Ramos (cell line): ENCODE data around the gene SUPT3H.

ENCODE experiments used
- in situ Hi-C: fragments of 300-500 bp; cut with MboI; formaldehyde crosslinking; loops from one replicate; pipeline ENCODE4 v1.14.3; 2022; ENCODE audit warnings: low sequenced_read_pairs; ENCODE audit not compliant: unreplicated experiment

Gene SUPT3H

DNA sequence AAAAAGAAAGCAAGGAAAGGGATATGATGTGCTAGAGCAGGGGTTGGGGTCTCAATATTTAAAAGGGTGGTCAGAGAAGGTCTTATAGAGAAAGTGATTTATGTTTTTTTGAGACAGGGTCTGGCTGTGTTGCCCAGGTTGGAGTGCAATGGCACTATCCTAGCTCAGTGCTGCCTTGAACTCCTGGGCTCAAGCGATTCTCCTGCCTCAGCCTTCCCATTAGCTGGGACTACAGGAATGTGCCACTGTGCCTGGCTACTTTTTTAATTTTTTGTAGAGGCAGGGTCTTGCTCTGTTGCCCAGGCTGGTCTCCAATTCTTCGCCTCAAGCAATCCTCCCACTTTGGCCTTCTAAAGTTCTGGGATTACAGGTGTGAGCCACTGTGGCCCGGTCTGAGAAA, 557.0 kb downstream of the SUPT3H start:
- in situ Hi-C loops = no loop called here

DNA sequence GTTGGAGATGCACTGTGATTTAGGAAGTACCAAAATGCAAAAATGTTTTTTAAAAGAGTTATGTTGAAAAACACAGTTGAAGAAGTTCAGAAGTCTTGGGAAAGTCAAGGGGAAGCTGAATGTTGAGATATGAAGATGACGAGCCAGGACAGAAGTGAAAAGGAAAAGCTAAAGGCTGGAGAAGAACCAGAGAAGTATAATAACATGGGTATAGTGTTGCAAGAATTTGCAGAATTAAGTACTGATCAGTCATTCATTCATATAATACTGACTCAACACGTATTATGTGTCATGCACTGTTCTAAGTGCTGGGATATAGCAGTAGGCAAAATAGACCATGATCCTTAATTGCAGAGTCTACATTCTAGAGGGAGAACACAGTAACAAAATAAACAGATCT, 557.4 kb downstream of the SUPT3H start:
- in situ Hi-C loops = no loop called here

DNA sequence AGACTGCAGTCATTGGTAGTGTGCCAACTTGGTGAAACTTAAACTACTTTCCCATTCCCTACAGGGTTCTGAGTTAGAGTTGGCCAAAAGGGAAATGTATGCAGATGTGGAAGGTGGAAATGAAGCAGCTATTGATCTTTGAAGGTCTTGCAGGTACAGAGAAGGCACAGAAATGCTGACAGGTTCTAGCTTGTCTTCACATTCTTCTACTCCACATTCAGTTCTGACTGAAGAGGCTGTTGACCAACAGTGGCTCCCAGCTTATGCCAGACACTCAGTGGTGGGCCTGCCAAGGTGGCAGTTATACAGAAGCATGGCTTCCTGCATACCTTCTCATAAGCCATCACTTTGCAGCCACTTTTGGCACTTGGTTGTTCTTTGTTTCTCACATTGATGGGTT, 566.3 kb downstream of the SUPT3H start:
- in situ Hi-C loops = no loop called here

DNA sequence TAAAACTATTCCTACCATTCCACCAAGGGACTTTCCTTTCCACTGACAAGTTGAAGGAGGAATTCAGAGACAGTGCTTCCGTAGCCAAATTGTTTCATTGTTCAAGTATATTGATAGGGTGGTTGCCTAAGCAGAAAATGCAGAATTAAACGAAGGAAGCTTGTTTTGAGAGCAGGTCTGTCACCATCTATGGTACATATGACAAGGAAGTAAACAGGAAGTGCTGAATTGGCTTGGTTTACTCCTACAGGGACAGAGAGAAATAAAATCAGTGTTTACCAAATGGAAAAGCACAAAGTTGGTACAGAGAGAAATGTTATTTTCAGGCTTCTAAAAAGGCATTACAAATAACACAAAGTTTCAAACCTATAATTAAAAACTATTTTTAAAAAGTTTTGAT, 568.5 kb downstream of the SUPT3H start:
- in situ Hi-C loops = no loop called here

DNA sequence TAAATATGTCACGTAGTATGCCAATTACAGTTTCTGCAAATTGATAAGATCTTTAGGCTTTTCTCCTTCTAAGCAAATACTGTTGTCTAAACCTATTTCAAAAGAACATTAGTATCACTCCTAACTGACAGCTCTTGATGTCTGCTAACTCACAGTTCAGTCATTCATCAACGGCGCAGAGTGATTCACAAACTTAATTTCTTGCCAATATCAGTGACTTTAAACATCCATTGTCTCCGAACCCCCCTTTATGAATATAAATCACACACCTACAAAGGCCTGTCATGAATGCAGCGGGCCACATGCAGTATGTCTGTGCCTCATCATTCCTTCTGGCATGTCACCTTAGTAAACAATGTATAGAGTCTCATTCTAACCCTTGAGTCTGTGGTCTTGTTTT, 569.6 kb downstream of the SUPT3H start:
- in situ Hi-C loops = no loop called here

DNA sequence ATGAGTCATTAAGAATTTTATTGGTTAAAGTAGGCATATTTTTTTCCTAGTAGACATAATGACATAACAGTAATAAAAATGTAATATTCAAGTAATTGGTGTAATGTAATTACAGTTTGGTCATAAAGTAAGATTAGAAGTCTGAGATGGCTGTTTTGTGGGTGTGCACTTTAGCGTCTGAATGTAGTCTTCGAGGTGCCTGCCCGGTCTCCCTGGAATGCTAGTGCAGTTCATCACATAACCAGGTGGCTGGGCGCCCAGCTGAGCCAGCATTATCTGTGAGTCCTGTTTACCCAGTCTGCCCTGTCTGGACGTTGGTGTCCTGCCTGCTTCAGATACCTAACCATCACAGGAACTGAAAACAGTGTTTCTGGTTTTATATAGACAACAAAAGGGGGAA, 571.1 kb downstream of the SUPT3H start:
- in situ Hi-C loops = no loop called here

DNA sequence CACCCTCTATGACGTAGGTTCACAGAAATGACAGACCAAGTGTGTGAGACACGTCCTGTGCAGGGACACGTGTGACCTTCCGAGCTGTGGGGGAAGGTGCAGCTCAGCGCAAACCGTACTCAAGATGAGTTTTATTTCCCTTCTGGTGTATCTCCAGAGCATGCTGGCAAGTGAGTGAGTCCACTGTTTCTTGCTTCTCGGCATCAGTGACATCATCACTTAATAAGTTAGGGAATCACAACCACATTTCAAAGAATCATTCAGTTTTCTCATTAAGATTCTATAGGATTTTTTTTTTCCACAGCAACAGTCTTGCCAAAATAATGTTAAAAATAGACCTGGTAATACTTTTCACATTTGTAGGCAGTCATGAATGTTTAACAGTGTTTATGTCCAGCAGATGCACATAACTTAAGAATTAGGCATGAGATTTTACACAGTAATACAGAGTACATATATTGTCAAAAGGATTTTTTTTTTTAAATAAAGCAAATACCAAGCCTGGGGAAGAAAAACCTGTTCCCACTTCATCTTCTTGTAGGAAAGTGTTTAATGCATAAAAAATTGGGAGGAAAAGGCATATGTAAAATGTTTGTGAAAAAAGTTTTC, 572.4 kb downstream of the SUPT3H start:
- in situ Hi-C loops = no loop called here

DNA sequence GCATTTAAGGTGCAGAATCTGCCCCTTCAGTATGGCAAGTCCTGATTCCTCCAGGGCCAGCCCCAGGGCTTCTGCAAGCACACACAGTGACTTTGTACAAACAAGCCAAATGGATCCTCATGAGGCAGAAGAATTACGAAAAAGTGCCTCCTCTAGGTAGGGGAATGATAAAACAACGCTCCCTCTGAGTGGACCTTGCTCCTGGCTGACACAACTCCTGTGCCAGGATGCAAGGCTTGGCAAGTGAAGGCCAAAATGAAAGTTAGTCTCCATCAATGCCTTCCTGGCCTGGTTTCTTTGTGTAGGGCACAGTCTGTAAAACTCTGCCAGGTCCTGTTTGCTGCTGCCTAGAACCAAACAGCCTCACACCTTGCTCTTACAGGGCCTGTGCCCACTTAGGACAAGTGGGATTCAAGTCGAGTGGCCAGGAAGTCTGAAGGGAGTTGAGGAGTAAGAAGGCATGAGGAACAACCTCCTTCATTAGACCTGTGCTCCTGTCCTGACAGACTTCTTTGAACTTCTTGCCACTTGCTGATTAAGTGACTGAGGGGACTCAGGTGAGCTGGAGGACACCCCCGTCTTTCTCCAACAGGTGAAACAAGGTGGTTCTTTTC, 573.1 kb downstream of the SUPT3H start:
- in situ Hi-C loops = no loop called here

DNA sequence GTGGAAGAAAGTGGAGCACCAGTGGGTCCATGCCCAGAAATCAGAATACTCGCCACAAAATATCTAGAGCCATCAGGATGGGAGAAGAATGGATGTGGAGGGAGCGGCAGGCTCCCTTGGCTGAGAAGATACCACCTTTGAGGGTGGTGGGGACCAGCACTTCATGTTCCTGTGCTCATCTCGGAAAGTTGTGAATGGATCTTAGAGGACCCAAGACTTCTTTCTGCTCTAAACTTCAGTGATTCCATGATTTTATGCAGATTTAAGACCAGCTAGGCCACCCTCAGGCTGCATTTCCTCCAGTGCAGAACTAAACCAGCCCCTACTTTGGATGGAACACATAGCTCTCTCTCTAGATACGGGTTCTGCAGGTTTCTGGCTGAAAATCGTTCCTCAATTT, 573.7 kb downstream of the SUPT3H start:
- in situ Hi-C loops = no loop called here

DNA sequence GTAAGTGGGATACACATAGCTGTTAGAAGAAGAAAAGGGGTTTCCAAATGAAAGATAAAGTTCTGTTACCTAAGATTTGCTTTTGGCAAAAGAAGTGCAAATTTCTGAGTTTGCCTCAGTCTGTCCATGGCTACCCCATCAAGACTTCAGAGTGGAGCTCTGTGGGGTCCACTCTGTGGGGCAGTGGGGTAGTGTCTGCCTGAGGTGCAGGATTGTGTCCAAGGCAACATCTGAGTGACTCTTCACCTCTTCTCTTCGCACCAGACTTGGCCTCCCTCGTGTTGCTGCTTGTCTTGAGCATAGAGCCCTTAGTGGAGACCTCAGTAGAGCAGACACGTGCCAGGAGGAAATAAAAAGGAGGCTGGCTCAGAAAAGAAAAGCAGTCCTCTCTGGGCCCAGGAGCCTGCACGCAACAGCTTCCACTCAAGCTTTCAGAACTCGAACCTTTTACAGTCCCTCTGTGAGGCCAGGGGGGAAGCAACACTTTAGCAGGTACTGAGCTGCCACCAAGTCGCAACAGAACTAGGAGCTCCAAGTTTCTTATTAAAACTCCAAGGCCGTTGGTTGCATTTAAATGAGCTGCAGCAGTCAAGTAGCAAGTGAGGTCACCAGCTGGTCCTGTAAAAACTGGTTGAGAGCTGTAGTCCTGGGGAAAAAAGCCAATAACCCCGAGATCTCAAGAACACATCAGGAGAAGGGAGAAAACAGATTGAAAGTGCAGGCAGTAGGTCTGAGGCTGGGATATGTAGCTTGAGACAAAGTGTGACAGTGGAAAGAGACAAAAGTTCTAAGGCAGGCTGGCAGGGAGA, 576.7 kb downstream of the SUPT3H start:
- in situ Hi-C loops = no loop called here

DNA sequence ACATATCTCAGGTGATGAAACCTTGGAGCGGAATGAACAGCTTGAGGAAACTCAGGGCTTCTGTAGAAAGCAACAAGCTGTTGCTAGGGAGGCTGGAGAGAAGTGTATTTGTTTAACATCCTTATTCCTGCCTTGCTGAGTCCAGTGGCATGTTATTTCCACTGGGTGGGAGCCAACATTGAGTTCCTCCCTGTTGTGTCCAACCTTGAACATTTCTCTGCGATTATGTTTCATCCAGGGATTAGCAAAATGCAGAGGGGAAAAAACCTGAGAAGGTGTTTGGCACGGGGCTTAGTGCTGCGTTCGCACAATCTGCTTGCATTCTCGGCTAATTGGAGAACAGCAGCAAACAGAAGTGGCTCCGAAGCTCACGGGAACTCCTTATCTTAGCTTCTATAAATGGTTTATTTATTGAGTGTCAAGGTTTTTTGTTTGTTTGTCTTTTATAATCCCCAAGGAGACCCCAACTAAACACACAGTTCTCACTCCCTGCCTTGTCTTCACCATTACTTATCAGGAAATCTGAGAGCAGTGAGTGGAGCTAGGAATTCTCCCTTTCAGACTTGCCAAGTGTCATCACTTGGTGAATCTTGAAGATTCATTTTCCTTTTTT, 577.5 kb downstream of the SUPT3H start:
- in situ Hi-C loops = no loop called here

DNA sequence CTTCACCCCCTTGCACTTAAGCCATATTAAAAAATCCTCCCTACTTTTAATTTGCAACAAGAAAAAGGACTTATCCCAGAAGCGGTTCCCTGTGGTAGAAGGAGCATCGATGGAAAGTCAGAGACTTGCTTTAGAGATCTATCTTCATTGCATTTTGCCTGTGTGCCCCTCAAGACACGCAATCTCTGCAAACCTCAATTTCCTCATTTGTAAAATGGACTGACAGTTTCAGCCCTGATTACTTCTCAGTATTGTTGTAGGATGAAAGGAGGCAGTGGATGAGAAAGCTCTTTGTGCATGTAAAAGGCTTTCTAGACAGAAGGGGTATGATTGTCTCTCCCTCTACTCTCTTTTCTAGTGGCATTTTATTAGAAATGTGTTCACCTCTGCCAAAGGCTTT, 580.0 kb downstream of the SUPT3H start:
- in situ Hi-C loops = no loop called here

DNA sequence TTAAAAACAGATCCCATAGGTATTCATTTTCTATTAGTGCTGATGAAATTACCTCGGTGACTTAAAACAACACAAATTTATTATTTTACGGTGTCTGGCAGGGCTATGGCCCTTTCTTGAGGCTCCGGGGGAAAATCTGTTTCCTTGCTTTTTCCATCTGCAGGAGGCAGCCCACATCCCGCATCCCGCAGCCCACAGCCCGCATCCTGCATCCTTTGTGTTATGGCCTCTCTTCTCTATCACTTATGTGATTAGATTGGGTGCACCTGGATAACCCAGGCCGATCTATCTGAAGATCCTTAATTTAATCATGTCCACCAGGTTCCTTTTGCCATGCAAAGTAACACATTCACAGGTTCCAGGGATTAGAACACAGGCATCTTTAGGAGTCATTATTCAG, 582.4 kb downstream of the SUPT3H start:
- in situ Hi-C loops = no loop called here

DNA sequence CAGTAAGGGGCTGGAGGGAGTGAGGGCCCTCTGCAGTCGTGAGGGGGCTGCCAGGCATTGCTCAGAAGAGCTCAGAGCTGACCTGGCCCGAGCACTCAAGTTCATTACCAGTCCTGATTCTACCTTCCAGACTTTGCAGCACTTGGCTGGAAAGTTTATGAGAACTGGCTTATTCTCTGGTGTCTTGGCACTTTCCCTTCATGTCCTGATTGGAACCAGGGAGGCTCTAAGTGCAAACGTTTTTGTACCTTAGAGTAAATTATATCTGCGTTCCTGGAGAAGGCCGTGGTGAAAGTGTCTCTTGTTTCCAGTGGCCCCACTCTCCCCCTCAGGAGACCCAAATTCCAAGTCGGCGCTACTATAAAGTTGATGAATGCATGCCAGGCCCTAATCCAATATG, 587.9 kb downstream of the SUPT3H start:
- in situ Hi-C loops = no loop called here

DNA sequence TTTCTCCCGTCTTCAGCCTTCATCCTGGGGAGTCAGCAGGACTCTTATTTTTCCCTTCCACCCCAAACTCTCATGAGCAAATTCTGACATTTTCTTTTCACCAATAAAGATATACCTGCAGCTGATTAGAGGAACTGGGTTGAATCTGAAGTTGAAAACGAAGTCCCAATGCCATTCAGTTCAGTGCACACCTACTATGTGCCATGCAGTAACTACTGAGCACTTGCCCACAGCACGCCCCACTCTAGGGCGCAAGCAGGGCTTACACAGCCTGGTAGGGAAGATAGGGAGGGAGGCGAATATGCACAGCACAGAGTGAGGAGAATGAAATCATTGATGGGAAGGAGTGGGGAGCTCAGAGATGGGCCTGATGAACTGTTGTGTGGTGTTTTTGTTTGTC, 588.7 kb downstream of the SUPT3H start:
- in situ Hi-C loops = no loop called here

DNA sequence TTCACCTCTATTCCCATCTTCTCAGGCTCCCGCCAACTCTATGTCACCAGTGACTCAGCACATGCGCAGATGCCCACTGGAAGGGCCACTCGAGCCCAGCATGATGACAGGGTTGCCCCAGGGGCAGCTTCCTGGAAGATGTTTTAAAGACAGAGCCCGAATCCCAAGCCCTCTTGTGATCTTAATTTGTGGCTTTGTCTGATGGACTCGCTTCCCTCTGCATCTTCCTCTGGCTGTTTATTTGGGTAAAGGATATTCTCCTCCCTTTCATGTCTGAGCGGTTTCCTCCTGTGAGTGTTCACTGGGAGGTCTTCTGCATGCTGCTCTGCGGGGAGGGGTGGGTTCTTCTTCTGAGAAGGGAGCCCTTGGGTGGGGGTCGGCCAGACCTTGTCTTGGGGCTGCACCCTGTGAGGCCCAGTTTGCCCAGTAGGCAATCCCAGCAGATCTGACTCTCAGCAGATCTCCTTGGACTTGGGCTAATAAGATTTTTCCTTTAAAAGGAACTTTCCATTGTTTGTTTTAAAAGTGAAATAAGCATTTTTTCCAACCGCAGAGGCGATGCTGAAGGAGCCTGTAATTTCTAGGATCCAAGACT, 589.2 kb downstream of the SUPT3H start:
- in situ Hi-C loops = no loop called here

DNA sequence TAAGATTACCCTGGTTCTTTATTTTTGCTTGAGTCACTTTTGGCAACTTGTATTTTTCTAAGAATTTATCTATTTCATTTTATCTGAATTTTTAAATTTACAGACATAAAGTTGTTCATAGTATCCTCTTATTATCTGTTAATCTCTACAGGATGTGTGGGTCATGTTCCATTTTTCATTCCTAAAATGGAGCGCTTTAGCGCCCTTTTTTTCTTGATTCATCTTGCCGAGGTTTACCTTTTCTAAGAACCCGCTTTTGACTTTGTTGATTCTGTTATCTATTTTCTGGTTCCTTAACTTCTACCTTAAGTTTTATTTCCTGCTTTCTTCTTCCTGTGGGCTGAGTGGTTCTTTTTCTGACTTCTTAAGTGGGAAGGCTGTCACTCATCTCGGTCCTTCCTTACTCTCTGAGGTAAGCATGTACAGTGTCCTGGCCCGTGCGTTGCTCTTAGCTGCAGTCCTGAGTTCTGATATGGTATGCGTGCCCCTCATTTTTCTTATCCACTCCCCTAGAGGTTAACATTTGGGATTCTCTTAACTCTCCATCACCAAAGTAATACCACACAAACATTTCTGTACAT, 590.4 kb downstream of the SUPT3H start:
- in situ Hi-C loops = no loop called here

DNA sequence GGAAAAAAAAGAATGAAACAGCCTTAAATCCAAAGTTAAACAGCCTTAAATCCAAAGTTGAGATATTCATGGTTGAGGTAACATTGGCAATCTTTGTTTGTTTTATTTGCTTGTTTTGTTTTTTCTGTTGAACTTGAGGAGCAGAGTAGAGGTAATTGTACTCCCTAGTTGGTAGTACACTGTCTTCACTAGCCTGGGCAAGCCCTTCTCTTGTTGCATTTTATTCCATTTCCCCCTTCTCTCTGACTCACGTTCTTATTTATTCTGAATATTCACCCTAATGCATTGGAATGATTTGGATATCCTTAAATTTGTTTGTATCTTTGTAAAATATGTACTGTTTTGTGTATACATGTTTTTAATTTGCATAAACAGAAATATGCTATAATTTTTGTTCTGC, 592.6 kb downstream of the SUPT3H start:
- in situ Hi-C loops = no loop called here

DNA sequence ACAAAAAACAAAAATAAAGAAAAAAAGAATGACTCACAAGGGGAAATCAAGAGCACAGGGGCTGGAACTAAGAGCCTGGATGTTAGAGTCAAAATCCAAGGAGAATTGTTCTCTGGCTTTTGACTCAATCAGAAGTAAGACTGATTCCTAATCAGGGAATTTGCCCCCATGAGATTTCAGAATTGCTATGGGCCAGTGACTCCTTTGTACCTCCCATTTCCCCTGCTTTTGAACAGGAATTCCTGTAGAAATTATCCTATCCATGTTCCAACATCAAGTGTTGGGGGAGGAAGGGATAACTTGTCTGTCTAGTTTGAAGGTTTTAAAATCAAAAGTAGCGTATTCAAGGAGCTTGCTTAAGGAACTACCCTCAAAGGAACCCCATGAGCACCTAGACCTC, 593.5 kb downstream of the SUPT3H start:
- in situ Hi-C loops = no loop called here

DNA sequence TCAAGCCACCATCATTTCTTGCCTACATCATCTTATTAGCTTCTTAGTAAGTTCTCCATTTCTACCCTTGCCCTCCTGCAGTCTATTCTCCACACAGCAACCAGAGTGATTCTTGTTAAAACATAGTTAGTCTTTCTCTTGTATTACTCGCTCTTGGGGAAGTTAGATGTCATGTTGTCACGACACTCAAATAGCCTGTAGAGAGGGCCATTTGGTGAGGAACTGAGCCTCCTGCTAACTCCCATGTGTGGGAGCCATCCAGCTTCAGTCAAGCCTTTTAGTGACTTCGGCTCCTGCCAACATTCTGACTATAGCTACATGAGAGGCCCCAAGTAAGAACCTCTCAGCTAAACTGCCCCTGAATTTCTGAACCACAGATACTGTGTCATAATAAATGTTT, 594.8 kb downstream of the SUPT3H start:
- in situ Hi-C loops = no loop called here
